SK-N-MC (cell line): Measurements from ENCODE around the gene VSIG10L.

Source experiments
- EZH2 ChIP-seq: fragments of 200-600 bp; sonication (generic); IDR thresholded peaks from one replicate; pipeline ENCODE4 v1.6.1; 2017; ENCODE audit warnings: antibody characterized with exemption
- POLR2AphosphoS5 ChIP-seq: IDR thresholded peaks from 2 replicates; pipeline ENCODE4 v1.6.1; 2012; ENCODE audit warnings: mild to moderate bottlenecking, low read depth, low read length, borderline replicate concordance

DNA sequence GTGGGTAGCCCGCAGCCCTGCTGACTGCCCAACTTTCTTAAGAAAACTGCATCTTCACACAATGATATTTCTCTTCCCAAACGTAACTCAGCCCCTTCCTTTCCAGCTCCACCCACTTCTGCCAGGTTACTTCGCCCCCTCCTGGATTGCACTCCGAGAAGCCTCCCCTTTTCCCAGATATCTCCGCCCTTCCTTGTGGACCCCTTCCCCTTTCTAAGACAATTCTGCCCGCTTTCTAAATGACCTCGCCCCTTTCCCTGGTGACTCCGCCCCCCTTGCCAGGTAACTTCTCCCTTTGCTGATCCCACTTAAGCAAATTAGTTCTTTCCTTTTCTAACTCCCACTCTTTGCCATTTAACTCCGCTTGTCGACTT is 2.6 kb downstream of the VSIG10L start:
- TF ChIP-seq POLR2AphosphoS5, result no peak
- no peak for TF ChIP-seq EZH2
